Measurements from ENCODE around the gene VPS13D. TPM values are rescaled to one million over a fixed set of nuclear protein-coding genes. Genes with fewer than 3 reads are reported as not detected.

The VPS13D gene
- total RNA-seq, 4 donors from 2014 or later, result 33.2 to 115 (median 56.5) TPM

DNA sequence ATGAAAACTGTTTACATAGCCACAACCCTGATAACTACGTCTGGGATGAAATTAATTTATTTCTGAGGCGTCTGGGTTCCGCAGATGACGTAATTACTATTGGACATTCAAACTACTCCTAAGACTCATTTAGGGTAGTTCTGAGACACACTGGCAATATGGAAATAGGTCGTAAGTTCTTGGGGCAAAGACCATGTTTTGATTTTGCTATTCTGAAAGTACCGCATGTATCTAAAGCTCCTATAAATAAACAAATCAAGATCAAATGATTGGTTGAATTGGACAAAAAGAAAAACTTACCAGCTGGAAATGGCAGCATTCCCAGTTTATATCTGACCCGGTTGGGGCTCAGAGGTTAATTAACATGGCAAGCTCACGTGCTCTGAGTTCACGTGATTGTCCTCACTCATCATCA lies 313.9 kb downstream of the VPS13D start:
- Histone ChIP-seq H3K36me3 (no peaks in the 10 kb centered on the region), H3K9me3 (no peaks in the 10 kb centered on the region), H3K27ac (peak overlapping the region; percentile 4 to 19), H3K4me3 (no peak overlapping the region), H3K27me3 (no peaks in the 10 kb centered on the region), H3K4me1 (peaks cover 12 to 17% of the 10 kb centered on the region in 2 donors)
- no peak for DNase-seq
- intact Hi-C loops (cut with DNase I; ENCODE audit: low total_unique reads), result no loop called here
- TF ChIP-seq CTCF (IDR thresholded peaks at IDR 0.05) (no peak), POLR2A (IDR thresholded peaks at IDR 0.05) (no peak)

DNA sequence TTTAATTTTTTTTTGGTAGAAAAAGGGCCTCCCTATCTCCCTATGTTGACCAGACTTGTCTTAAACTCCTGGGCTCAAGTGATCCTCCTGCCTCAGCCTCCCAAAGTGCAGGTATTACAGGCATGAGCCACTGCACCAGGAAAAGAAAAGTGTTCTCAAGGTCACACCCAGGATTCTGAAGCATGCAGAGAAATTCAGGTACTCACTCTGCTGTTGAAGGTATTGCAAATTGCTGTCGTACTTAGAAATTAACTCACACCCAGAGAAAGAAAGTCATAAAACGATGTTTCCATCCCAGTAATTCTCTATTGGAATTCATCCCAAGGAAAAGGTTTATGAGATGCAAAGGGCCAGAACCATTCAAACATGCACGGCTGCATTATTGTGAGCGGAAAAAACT lies 314.5 kb downstream of the VPS13D start:
- TF ChIP-seq CTCF (IDR thresholded peaks at IDR 0.05) (no peak), POLR2A (IDR thresholded peaks at IDR 0.05) (no peak)
- peaks cover 15 to 20% of the 10 kb centered on the region in 2 donors for H3K4me1 ChIP-seq
- H3K27me3 ChIP-seq, result no peaks in the 10 kb centered on the region
- H3K9me3 ChIP-seq, result no peaks in the 10 kb centered on the region
- no peak for DNase-seq
- no peak overlapping the region for H3K4me3 ChIP-seq
- intact Hi-C loops (cut with DNase I; ENCODE audit: low total_unique reads), result no loop called here
- H3K27ac ChIP-seq, result peak overlapping the region; percentile 4 to 19
- no peaks in the 10 kb centered on the region for H3K36me3 ChIP-seq

GRCh38 chr1:12544992-12545391 lies 315.2 kb downstream of the VPS13D start:
- H3K4me1 ChIP-seq, result peaks cover 15 to 22% of the 10 kb centered on the region in 2 donors
- intact Hi-C loops (cut with DNase I; ENCODE audit: low total_unique reads), result no loop called here
- peak in 1 of 2 donors; percentile 12 for DNase-seq
- no peaks in the 10 kb centered on the region for H3K9me3 ChIP-seq
- no peaks in the 10 kb centered on the region for H3K36me3 ChIP-seq
- TF ChIP-seq CTCF (IDR thresholded peaks at IDR 0.05) (no peak), POLR2A (IDR thresholded peaks at IDR 0.05) (no peak)
- H3K27ac ChIP-seq, result no peak overlapping the region
- no peaks in the 10 kb centered on the region for H3K27me3 ChIP-seq
- H3K4me3 ChIP-seq, result no peak overlapping the region

DNA sequence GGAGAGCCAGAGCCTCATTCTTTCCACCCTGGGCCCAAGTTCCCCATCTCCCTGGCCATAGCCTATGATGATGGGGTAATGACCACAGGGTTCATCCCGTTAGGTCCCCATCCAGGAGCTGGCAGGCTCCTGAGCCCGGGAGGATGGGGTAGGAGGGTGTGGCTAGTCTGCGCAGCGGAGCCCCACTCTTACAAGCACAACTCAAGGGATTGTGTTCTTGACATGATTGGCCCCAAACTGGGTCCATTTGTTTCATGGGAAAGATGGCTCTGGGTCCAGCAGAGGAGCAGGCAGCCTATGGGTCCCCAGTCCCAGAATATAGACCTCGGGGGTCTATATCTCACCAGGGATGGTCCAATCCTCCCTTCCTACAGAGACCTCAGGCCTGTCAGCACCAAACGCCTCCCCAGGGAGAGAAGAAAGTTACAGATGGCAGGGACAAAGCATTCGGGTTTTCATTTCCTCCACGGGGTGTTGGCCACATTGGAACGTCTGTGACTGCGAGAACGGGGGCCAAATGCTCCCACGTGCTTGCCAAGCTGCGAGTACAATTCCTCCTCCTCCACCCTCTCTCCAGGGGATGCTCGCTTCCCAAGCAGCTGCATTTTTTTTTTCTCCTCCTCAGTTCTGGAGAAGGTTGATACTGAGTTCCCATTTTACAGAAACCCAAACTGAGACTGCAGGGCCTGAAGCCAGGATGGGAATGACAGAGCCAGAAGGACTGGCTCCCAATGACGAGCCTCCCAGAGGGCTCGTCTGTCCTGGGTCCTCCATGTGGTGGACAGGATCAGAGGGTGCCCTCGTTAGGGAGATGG lies 317.1 kb downstream of the VPS13D start:
- peaks cover 9 to 10% of the 10 kb centered on the region in 2 donors for H3K4me1 ChIP-seq
- TF ChIP-seq CTCF (IDR thresholded peaks at IDR 0.05), result no peak
- intact Hi-C loops (cut with DNase I; ENCODE audit: low total_unique reads), result no loop called here
- no peak overlapping the region for H3K4me3 ChIP-seq
- H3K9me3 ChIP-seq, result no peaks in the 10 kb centered on the region
- DNase-seq, result peak in 1 of 2 donors; percentile 75
- H3K36me3 ChIP-seq, result no peaks in the 10 kb centered on the region
- H3K27ac ChIP-seq, result peak overlapping the region; percentile 86 to 92
- H3K27me3 ChIP-seq, result no peaks in the 10 kb centered on the region

DNA sequence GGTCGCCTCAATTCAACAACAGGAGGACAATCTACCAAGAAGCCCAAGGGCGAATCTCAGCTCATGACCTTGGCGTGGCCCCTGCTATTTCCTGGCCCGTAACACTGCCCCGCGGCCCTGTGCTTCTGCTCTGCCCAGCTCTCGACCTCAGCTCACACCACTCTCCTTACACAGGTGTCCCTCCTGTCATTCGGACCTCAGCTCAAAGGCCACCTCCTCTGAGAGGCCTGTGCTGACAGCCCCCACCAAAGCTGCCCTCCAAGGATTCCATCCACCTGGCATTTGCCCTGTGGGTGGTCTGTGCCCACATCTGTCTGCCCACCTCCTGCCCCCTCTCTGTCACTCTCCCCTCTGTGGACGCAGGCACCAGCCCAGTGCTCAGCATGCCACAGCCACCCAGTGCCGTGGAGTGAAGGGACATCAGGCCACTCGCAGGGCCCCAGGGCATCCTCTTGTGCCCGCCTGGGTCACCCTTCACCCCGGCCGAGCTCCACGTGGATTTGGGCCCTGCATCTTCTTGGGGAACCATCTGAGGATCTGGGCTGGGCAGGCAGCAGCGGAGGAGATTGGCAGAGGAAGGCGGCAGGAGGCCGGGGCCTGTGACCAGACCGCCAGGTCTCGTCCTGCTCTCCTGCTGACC lies 317.9 kb downstream of the VPS13D start:
- peaks cover 9 to 10% of the 10 kb centered on the region in 2 donors for H3K4me1 ChIP-seq
- no peak overlapping the region for H3K4me3 ChIP-seq
- no peaks in the 10 kb centered on the region for H3K27me3 ChIP-seq
- H3K27ac ChIP-seq, result peak overlapping the region; percentile 86 to 92
- intact Hi-C loops (cut with DNase I; ENCODE audit: low total_unique reads), result no loop called here
- no peaks in the 10 kb centered on the region for H3K36me3 ChIP-seq
- DNase-seq, result peak in 1 of 2 donors; percentile 19
- H3K9me3 ChIP-seq, result no peaks in the 10 kb centered on the region
- TF ChIP-seq CTCF (IDR thresholded peaks at IDR 0.05) (no peak), POLR2A (IDR thresholded peaks at IDR 0.05) (no peak)

Measured in uterus (tissue), 4 donors.